Right lobe of liver (tissue), 6 donors: ENCODE results near the gene IFNL3. TPM values are rescaled to one million over a fixed set of nuclear protein-coding genes. Genes with fewer than 3 reads are reported as not detected.
"Not testable (repeated sequence)": the region's sequence is repeated elsewhere in the genome, so short reads cannot be mapped to it uniquely, and the experiment has no call there.

Source experiments
- ATAC-seq, 4 donors: fragments of 200-7000 bp; cut with Tn5 transposase; one replicate each; pipeline ENCODE4 v1.9.1; 2020; ENCODE audit warnings: mild to moderate bottlenecking in 4 of 4, moderate library complexity in 4 of 4
- DNase-seq, 3 donors: peaks; one replicate each; pipeline ENCODE4 v3.0.0-alpha.2; 2020
- H3K27ac ChIP-seq, 3 donors: fragments of 200-600 bp; one replicate each; pipeline ENCODE4 v1.8.0; 2022
- H3K27me3 ChIP-seq, 2 donors: fragments of 200-600 bp; one replicate each; pipeline ENCODE4 v1.8.0; 2022
- H3K36me3 ChIP-seq, 4 donors: fragments of 200-600 bp; sonication (generic) in 1 of 4; one replicate each; pipeline versions ENCODE4 v1.5.1 to v1.8.0; 2017 to 2022; ENCODE audit warnings: control low read depth in 1 of 4
- H3K4me1 ChIP-seq, 4 donors: fragments of 200-600 bp; sonication (generic) in 1 of 4; one replicate each; pipeline versions ENCODE4 v1.5.1 to v1.8.0; 2017 to 2022; ENCODE audit warnings: control low read depth in 1 of 4
- H3K4me3 ChIP-seq, 3 donors: fragments of 200-600 bp; one replicate each; pipeline ENCODE4 v1.8.0; 2022
- H3K9me3 ChIP-seq, 4 donors: fragments of 200-600 bp; sonication (generic) in 1 of 4; one replicate each; pipeline versions ENCODE4 v1.5.1 to v1.8.0; 2017 to 2022; ENCODE audit warnings: control low read depth in 1 of 4
- POLR2A ChIP-seq: fragments of 450-650 bp; IDR thresholded peaks from one replicate; pipeline ENCODE4 v1.6.1; 2017; ENCODE audit warnings: antibody characterized with exemption, mild to moderate bottlenecking
- WGBS: methylation state at CpG from one replicate; pipeline ENCODE4 v1.1.6; 2018; ENCODE audit warnings: low coverage, low lambda C conversion rate; ENCODE audit not compliant: insufficient coverage; ENCODE audit errors: missing lambda C conversion rate; 5-methylcytosine and 5-hydroxymethylcytosine counted together
- intact Hi-C, 2 donors: fragments of 100-400 bp; cut with DNase I; formaldehyde crosslinking; loops; one replicate each; pipeline versions ENCODE4 v1.11.2 to v1.14.1; 2022
- long read RNA-seq: library from polyadenylated mRNA; unstranded; transcript quantifications from one replicate; pipeline ENCODE4 v2.0.0, GENCODE V29; 2019
- total RNA-seq, 6 experiments: library from RNA; depleted of rRNA in 2 of 6; stranded (reverse); fragments of >200 nt in 2 of 6; fragmentation: NEBNext Ultra II Directional in 3 of 6; extraction: Animal tissue kit (Norgen Biotek cat#: 25700) in 3 of 6; gene quantifications; one replicate each; pipeline versions ENCODE4 v1.1.0 to v1.2.4, GENCODE V29; 2016 to 2023
- TF ChIP-seq, protein P1 (sequence below), 4 donors: fragments of 200-600 bp in 3 of 4; fragments of 450-650 bp in 1 of 4; IDR thresholded peaks; one replicate each; pipeline versions ENCODE4 v1.5.1 to v1.8.0; 2016 to 2022; ENCODE audit warnings: antibody characterized with exemption in 4 of 4, mild to moderate bottlenecking in 2 of 4
- donor health status: DM: no; HTN: yes; CAD: no.
- donor health status: DM: no; HTN: no; CAD: no.
- donor health status: DM: no; HTN: no; CAD: no.
- donor health status: DM: no; HTN: yes; CAD: no.
- donor health status: DM: no; HTN: yes; CAD: no.

Gene IFNL3
- not detected for total RNA-seq
- long read RNA-seq: 0 reads

DNA sequence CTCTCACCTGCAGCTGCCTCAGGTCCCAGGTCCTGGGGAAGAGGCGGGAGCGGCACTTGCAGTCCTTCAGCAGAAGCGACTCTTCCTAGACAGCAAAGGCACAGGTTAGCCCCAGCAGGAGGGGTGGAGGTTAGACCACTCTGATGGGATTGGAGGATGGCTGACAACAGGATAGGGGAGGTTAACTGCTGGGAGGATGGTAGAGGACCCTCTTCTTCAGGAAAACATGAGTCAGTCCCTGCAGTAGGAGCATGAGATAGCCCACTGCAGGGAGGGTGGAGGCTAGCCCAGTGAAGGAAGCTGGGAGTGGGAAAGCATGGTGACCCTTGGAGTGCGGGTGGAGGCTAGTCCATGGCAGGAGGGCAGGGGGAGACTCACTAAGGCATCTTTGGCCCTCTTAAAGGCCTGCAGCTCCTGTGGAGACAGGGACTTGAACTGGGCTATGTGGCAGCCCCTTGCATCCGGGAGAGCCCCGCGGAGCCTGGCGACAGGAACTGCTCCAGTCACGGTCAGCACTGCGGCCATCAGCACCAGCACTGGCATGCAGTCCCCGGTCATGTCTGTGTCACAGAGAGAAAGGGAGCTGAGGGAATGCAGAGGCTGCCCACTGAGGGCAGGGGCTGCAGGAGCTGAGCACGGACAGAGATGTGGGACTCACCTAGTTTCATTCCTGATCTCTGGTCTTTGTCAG, at the start of gene IFNL3:
Gene IFNL3 (minus strand): TSS at position 597 of the 691 bp plus-strand sequence. CDS start 39 bp downstream, at position 558.
- not testable (repeated sequence) for ATAC-seq, H3K4me3 ChIP-seq, H3K27me3 ChIP-seq

GRCh38 chr19:39293394-39293793, 48.6 kb upstream of the IFNL3 start:
- H3K36me3 ChIP-seq: no peaks in the 10 kb centered on the region
- no peaks in the 10 kb centered on the region for H3K4me1 ChIP-seq
- no peaks in the 10 kb centered on the region for H3K9me3 ChIP-seq
- no peak for TF ChIP-seq POLR2A
- TF ChIP-seq, protein P1, sequence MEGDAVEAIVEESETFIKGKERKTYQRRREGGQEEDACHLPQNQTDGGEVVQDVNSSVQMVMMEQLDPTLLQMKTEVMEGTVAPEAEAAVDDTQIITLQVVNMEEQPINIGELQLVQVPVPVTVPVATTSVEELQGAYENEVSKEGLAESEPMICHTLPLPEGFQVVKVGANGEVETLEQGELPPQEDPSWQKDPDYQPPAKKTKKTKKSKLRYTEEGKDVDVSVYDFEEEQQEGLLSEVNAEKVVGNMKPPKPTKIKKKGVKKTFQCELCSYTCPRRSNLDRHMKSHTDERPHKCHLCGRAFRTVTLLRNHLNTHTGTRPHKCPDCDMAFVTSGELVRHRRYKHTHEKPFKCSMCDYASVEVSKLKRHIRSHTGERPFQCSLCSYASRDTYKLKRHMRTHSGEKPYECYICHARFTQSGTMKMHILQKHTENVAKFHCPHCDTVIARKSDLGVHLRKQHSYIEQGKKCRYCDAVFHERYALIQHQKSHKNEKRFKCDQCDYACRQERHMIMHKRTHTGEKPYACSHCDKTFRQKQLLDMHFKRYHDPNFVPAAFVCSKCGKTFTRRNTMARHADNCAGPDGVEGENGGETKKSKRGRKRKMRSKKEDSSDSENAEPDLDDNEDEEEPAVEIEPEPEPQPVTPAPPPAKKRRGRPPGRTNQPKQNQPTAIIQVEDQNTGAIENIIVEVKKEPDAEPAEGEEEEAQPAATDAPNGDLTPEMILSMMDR (IDR thresholded peaks at IDR 0.05): no peak
- intact Hi-C loops: no loop called here
- WGBS: 62% methylated on average over 4 of the region's 4 CpGs
- DNase-seq (no peak), ATAC-seq (no peak)
- no peak overlapping the region for H3K4me3 ChIP-seq
- H3K27ac ChIP-seq: no peak overlapping the region
- H3K27me3 ChIP-seq: no peaks in the 10 kb centered on the region

More for the DNA sequence above, at the start of gene IFNL3:
- DNase-seq, H3K27ac ChIP-seq, H3K36me3 ChIP-seq, intact Hi-C loops, H3K9me3 ChIP-seq: not testable (repeated sequence)
- WGBS: 40% methylated on average over 1 of the region's 12 CpGs
- peaks cover 0 to 14% (median 2%) of the 10 kb centered on the region in 4 donors for H3K4me1 ChIP-seq

- no peak overlapping the region for H3K27ac ChIP-seq
- H3K27me3 ChIP-seq: no peaks in the 10 kb centered on the region
- intact Hi-C loops: no loop called here
- TF ChIP-seq, protein P1 (IDR thresholded peaks at IDR 0.05): no peak
- no peak for TF ChIP-seq POLR2A
- no peaks in the 10 kb centered on the region for H3K9me3 ChIP-seq
- H3K36me3 ChIP-seq: no peaks in the 10 kb centered on the region
- DNase-seq: no peak
- no peaks in the 10 kb centered on the region for H3K4me1 ChIP-seq
- ATAC-seq: no peak
- 67% methylated on average over 1 of the region's 1 CpG for WGBS
- H3K4me3 ChIP-seq: no peak overlapping the region
Observed at GRCh38 chr19:39284032-39284431, 39.2 kb upstream of the IFNL3 start.

- no peaks in the 10 kb centered on the region for H3K9me3 ChIP-seq
- DNase-seq (no peak), ATAC-seq (no peak)
- intact Hi-C loops: no loop called here
- WGBS: 63% methylated on average over 1 of the region's 1 CpG
- H3K4me3 ChIP-seq: no peak overlapping the region
- H3K4me1 ChIP-seq: no peaks in the 10 kb centered on the region
- H3K36me3 ChIP-seq: no peaks in the 10 kb centered on the region
- TF ChIP-seq, protein P1 (IDR thresholded peaks at IDR 0.05): no peak
- TF ChIP-seq POLR2A: no peak
- no peak overlapping the region for H3K27ac ChIP-seq
- no peaks in the 10 kb centered on the region for H3K27me3 ChIP-seq
Observed at GRCh38 chr19:39282021-39282420, 37.2 kb upstream of the IFNL3 start.

DNA sequence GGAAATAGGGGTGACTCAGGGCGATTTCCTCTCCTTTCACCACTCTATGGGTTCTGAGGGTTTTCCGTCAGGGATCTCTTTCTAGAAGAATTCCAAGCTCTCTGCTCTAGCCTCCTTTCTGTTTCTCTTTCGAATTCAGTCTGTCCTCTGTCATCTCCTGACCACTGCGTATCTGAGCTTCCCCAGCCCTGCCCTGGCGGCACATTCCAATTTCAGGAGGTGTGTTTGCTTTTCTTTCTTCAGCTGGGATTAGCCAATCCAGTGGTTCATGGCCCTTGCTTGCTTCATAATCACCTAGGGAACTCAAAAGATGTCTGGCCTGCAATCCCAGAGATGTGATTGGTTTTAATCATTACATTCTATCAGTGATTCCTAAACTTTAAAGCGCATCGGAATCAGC, 32.8 kb upstream of the IFNL3 start:
- Histone ChIP-seq H3K36me3 (no peaks in the 10 kb centered on the region), H3K4me1 (no peaks in the 10 kb centered on the region), H3K27ac (no peak overlapping the region), H3K27me3 (no peaks in the 10 kb centered on the region), H3K9me3 (no peaks in the 10 kb centered on the region), H3K4me3 (no peak overlapping the region)
- TF ChIP-seq POLR2A: no peak
- TF ChIP-seq, protein P1 (IDR thresholded peaks at IDR 0.05): no peak
- ATAC-seq (peak; percentile 88 to 99 (median 98)), DNase-seq (peak; percentile 48 to 77 (median 65))
- intact Hi-C loops: no loop called here
- WGBS: 36% methylated on average over 7 of the region's 7 CpGs
